ENCODE results near the gene PAIP2B.

Gene PAIP2B

DNA sequence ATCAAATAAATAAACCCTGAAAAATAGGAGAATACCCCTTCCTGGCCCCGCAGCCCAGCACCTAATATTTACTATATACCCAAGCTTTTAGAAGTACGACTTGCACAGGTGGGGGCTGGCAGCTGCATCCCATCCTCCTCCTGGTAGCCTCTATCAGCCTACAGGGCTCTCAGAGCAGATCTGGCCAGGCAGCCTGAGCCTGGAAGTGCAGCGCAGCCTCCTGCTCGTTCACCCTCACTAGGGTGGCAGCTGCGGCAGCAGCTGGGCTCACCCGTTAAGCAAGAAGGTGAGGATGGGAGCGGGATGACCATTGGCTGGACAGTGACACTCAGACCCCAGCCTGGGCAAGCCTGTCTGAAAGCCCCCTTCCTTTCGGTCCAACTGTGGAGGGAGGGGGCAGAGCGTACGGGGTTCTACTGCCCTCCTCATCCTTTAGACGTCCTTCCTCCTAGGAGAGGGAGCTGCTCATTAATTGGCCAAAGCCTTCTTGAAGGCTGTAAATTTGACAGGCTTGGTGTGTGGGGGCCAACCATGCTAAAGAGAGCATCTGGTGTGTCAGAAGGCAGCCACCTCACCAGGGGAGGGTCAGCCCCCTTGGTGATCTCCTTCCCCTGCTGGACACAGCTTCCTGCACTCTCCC, 73.2 kb downstream of the PAIP2B start:
- no peak for DNase-seq (ENCODE audit: low read depth)

GRCh38 chr2:71151620-71152019, 75.3 kb downstream of the PAIP2B start:
- no peak for DNase-seq (ENCODE audit: low read depth)

DNA sequence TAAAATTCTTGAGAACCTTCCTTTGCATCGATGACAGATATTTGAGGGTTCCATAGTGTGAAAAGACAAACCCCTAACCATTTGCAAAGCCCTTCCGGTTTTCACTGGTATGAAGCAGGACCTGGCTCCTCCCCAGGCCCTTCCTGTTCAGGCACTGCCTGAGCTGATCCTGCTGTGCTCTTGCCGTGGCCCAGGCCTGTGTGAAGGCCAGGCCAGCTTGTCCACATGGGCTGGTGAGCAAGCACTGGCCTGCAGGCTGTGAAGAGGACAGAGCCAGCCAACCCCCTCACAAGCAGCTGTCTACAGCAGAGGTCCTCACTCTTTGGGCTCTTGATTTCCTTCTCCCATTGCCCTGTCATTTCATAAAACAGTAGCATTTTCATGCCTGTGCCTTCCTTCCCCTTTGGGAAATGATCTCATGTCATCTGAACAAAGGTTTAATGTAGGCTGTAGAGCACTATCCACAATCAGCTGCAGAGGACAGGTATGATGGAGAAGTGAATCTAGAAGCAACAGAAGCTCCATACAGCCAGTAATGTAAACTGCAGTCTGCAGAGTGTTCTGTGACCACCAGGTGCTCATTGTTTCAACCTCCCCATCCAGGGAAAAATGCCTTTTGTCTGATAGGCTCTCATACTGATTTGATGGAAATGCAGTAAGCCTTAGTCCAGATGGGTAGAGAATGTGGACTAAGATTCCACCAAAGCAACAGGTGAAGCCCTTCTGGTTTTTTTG, 76.7 kb downstream of the PAIP2B start:
- DNase-seq (ENCODE audit: low read depth): no peak

DNA sequence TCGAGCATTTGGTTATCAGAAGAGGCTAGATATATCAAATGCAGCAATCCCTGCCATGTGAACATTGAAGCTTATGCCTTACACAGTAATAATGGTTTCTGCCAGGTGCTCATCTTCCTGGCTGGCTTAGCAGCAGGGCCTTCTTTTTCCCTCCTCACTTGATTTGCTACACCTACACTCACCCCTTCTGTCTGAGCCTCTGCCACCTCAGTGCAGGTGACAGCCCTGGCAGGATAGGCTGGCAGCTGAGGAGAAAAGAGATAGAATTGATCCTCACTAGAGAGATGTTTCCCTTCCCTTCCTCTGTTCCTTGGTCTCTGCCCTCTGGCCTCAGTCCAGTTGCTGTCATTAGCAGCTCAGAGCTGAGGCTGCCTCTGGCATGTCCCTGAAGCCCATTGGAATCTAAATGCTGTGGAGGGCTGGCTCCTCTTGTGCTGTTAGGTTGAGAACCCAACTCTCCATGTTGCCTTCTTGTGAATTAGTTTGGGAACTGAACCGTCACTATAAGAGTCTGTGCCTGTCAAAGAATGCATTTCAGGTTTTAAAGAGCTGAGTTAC, 78.3 kb downstream of the PAIP2B start:
- no peak for DNase-seq (ENCODE audit: low read depth)

GRCh38 chr2:71143782-71144181, 83.1 kb downstream of the PAIP2B start:
- no peak for DNase-seq (ENCODE audit: low read depth)

DNA sequence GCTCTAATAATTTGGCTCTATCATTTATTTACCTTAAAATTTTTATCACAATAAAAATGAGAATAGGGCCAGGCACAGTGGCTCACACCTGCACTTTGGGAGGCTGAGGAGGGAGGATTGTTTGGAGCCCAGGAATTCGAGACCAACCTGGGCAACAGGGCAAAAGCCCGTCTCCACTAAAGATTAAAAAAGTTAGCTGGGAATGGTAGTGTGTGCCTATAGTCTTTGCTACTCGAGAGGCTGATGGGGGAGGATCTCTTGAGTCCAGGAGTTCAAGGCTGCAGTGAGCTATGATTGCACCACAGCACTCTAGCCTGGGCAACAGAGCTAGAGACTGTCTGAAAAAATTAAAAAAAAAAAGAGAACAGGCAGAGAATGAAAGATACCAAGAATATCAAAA, 90.7 kb downstream of the PAIP2B start:
- no peak for DNase-seq (ENCODE audit: low read depth)

GRCh38 chr2:71133603-71134002, 93.3 kb downstream of the PAIP2B start:
- no peak for DNase-seq (ENCODE audit: low read depth)
